ENCODE results near the gene SPSB3.

DNA sequence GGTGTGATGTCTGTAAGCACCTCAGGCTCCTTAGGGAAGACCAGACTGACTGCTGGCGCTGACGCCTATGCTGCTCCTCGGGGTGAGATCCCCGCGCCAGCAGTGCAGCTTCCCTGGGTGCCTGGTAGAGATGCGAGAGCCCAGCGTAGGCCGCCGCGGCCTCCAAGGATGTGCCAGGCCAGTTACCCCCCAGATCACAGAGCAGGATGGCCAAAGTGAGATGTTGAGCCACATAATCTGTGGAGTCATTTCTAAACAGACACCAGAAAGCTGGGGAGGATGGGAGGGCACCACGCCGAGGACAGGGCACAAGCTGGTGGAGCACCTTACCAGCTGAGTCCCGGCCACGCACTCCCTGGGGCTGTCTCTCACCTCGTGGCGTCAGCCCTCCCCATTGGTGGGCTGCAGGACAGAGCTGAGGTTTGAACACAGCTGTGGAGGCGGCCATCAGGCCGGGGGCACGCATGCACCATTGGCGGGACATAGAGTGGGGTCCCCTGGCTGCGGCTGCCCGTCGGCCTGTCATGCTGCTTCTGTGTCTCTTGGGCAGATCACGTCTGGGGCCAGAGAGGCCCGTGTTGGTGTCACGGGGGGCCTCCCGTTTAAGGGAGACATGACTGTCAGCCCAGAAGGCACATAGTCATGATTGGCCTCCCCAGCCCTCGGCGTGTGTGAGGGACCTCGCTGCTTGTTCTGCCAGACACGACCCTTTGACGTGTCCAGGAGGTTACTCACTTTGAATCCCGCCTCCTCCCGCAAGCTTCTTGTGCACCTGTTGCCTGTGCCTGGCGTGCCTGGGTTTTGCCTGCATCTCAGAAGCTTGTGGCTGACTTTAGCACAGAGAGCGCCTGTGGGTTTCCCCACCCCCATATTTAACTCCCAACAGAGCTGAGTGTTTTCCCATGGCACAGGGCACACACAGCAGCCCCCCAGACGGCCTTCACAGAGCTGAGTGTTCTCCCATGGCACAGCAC lies 54.4 kb downstream of the SPSB3 start:
- TF ChIP-seq, protein P1, sequence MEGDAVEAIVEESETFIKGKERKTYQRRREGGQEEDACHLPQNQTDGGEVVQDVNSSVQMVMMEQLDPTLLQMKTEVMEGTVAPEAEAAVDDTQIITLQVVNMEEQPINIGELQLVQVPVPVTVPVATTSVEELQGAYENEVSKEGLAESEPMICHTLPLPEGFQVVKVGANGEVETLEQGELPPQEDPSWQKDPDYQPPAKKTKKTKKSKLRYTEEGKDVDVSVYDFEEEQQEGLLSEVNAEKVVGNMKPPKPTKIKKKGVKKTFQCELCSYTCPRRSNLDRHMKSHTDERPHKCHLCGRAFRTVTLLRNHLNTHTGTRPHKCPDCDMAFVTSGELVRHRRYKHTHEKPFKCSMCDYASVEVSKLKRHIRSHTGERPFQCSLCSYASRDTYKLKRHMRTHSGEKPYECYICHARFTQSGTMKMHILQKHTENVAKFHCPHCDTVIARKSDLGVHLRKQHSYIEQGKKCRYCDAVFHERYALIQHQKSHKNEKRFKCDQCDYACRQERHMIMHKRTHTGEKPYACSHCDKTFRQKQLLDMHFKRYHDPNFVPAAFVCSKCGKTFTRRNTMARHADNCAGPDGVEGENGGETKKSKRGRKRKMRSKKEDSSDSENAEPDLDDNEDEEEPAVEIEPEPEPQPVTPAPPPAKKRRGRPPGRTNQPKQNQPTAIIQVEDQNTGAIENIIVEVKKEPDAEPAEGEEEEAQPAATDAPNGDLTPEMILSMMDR (IDR thresholded peaks at IDR 0.05), result no peak
- TF ChIP-seq POLR2A (IDR thresholded peaks at IDR 0.05) (no peak), EP300 (IDR thresholded peaks at IDR 0.05) (no peak)
